Panc1 (cell line): ENCODE measurements around the gene RXYLT1. TPM values are rescaled to one million over a fixed set of nuclear protein-coding genes. Genes with fewer than 3 reads are reported as not detected.
"Not testable (repeated sequence)": the region's sequence is repeated elsewhere in the genome, so short reads cannot be mapped to it uniquely, and the experiment has no call there.

Source experiments
- ATAC-seq: fragments of 200-7000 bp; cut with Tn5 transposase; 2 replicates; pipeline ENCODE4 v1.9.1; 2020; ENCODE audit warnings: mild to moderate bottlenecking, moderate library complexity
- Bru-seq: library from RNA; stranded (reverse); fragments of 400-500 nt; gene quantifications from one replicate; lab custom pipeline; 2021; lab: Mats Ljungman, UMichigan
- BruChase-seq, 2 experiments: library from RNA; stranded (reverse); fragments of 400-500 nt; gene quantifications; one replicate each; lab custom pipeline; 2021; lab: Mats Ljungman, UMichigan
- BruUV-seq: library from RNA; stranded (reverse); fragments of 400-500 nt; replicated peaks from 2 replicates; lab custom pipeline; 2021; lab: Mats Ljungman, UMichigan
- CTCF ChIA-PET: fragments of 300-600 bp; sonication (Branson Sonifier 250); formaldehyde crosslinking; loops from one replicate; lab custom pipeline; 2022; ENCODE audit warnings: antibody characterized with exemption; lab: Charles Lee
- POLR2A ChIA-PET: fragments of 300-600 bp; sonication (Branson Sonifier 250); formaldehyde crosslinking; loops from one replicate; lab custom pipeline; 2022; ENCODE audit warnings: antibody characterized with exemption; lab: Charles Lee
- DNase-seq: peaks from one replicate; pipeline ENCODE4 v3.0.0-alpha.2; 2010; ENCODE audit warnings: low read depth, low spot score
- H3K27ac ChIP-seq: 2 replicates; pipeline ENCODE4 v1.5.1; 2011; ENCODE audit warnings: mild to moderate bottlenecking, low read length, inconsistent platforms
- H3K27me3 ChIP-seq: fragments of 200-500 bp; sonication (Bioruptor generic); 2 replicates; pipeline ENCODE4 v1.6.0; 2014; ENCODE audit warnings: low read length, inconsistent platforms; ENCODE audit not compliant: control insufficient read depth, insufficient read depth
- H3K36me3 ChIP-seq: fragments of 200-500 bp; sonication (Bioruptor generic); 2 replicates; pipeline ENCODE4 v1.5.1; 2014; ENCODE audit warnings: inconsistent platforms, mild to moderate bottlenecking, low read length, moderate library complexity; ENCODE audit not compliant: control insufficient read depth, insufficient read depth
- H3K4me1 ChIP-seq: 2 replicates; pipeline ENCODE4 v1.5.1; 2011; ENCODE audit warnings: inconsistent platforms, mild to moderate bottlenecking, low read length, moderate library complexity; ENCODE audit not compliant: control insufficient read depth, insufficient read depth
- H3K4me3 ChIP-seq, 2 experiments: 2 replicates each; pipeline ENCODE4 v1.5.1; 2011 to 2012; ENCODE audit warnings: low read depth in 2 of 2, low read length in 2 of 2, mild to moderate bottlenecking in 2 of 2, inconsistent platforms in 1 of 2, moderate library complexity in 1 of 2
- H3K9me3 ChIP-seq: fragments of 200-500 bp; sonication (Bioruptor generic); 2 replicates; pipeline ENCODE4 v1.5.1; 2014; ENCODE audit warnings: low read depth, mild to moderate bottlenecking, inconsistent platforms, low read length, moderate library complexity; ENCODE audit not compliant: control insufficient read depth, insufficient read depth
- CTCF ChIP-seq: fragments of 450-650 bp; IDR thresholded peaks from 2 replicates; pipeline ENCODE4 v1.5.1; 2017; ENCODE audit warnings: mild to moderate bottlenecking
- POLR2AphosphoS5 ChIP-seq: IDR thresholded peaks from 2 replicates; pipeline ENCODE4 v1.6.1; 2012; ENCODE audit warnings: mild to moderate bottlenecking, low read depth, low read length, moderate library complexity
- in situ Hi-C: cut with HindIII; loops from 2 replicates; pipeline ENCODE4 v1.10.0; 2016; ENCODE audit warnings: low sequenced_read_pairs, low pct_unique_long_range_greater_than_20kb
- intact Hi-C: fragments of 100-400 bp; cut with micrococcal nuclease; formaldehyde crosslinking; loops from one replicate; pipeline ENCODE4 v1.10.0; 2022; ENCODE audit not compliant: unreplicated experiment
- long read RNA-seq: library from polyadenylated mRNA; unstranded; transcript quantifications from one replicate; pipeline ENCODE4 v2.0.0, GENCODE V29; 2021; ENCODE audit not compliant: unreplicated experiment
- polyA plus RNA-seq: library from polyadenylated mRNA; unstranded; fragments of >200 nt; gene quantifications from one replicate; pipeline ENCODE4 v1.2.1, GENCODE V29; 2012; ENCODE audit warnings: missing spikeins; ENCODE audit not compliant: insufficient read length
- total RNA-seq: library from RNA; stranded (reverse); gene quantifications from one replicate; pipeline ENCODE4 v1.2.1, GENCODE V29; 2021; ENCODE audit not compliant: unreplicated experiment

RXYLT1 gene
- total RNA-seq (20.3 TPM), Bru-seq, nascent RNA (percentile 69 among the genes with signal in this experiment), BruChase-seq, experiment 1, labeled RNA remaining after a 2-hour chase (percentile 68 among the genes with signal in this experiment), BruChase-seq, experiment 2, labeled RNA remaining after a 6-hour chase (percentile 75 among the genes with signal in this experiment)
- 14.0 TPM for polyA plus RNA-seq
- long read RNA-seq, full-length matches to known transcripts, result 48 of 61 reads
- long read RNA-seq, partial matches to known transcripts, result 5 of 61 reads
- long read RNA-seq, other reads (novel, unspliced or antisense), result 8 of 61 reads

- intact Hi-C loops, result no loop called here
- Histone ChIP-seq H3K9me3 (no peaks in the 10 kb centered on the region), H3K4me1 (peaks cover 9% of the 10 kb centered on the region; the same call in 1 of the 2 replicates), H3K36me3 (peaks cover 9% of the 10 kb centered on the region), H3K27ac (peak within 1 kb of the TSS; percentile 96), H3K27me3 (peaks cover 2% of the 10 kb centered on the region; the same call in 1 of the 2 replicates), H3K4me3 (peak within 1 kb of the TSS; percentile 83 to 95)
- POLR2A ChIA-PET, result interaction anchor here (1.3 kb wide), 1 partner anchor 11 kb away, joined by 6 read pairs; no protein-coding TSS in a partner anchor
- peak; percentile 85 for TF ChIP-seq POLR2AphosphoS5
- no peak for TF ChIP-seq CTCF
- DNase-seq (no peak), ATAC-seq (peak; percentile 99)
- CTCF ChIA-PET, result no interaction called here
- no TSS peak for BruUV-seq
- in situ Hi-C loops, result no loop called here
Observed at GRCh38 chr12:63779498-63780481, at the start of gene RXYLT1. RXYLT1 (plus strand) TSS chr12:63779909; CDS start chr12:63779961, 52 bp downstream.

- BruUV-seq, H3K4me3 ChIP-seq, H3K9me3 ChIP-seq, H3K36me3 ChIP-seq, H3K27ac ChIP-seq, in situ Hi-C loops, ATAC-seq, POLR2A ChIA-PET, DNase-seq, CTCF ChIA-PET, H3K4me1 ChIP-seq, H3K27me3 ChIP-seq: not testable (repeated sequence)
- intact Hi-C loops, result loop anchor here (10.0 kb wide), 1 partner anchor 188 kb away; no protein-coding TSS in a partner anchor
Observed at GRCh38 chr12:63732779-63733178, 46.9 kb upstream of the RXYLT1 start.

GRCh38 chr12:63733585-63733984 lies 46.1 kb upstream of the RXYLT1 start:
- DNase-seq, H3K27ac ChIP-seq, H3K36me3 ChIP-seq, H3K27me3 ChIP-seq, H3K4me1 ChIP-seq, H3K4me3 ChIP-seq, ATAC-seq, CTCF ChIA-PET, BruUV-seq, POLR2A ChIA-PET, in situ Hi-C loops, H3K9me3 ChIP-seq: not testable (repeated sequence)
- intact Hi-C loops, result loop anchor here (10.0 kb wide), 1 partner anchor 189 kb away; no protein-coding TSS in a partner anchor

- H3K27me3 ChIP-seq, POLR2A ChIA-PET, BruUV-seq, H3K9me3 ChIP-seq, H3K4me1 ChIP-seq, H3K36me3 ChIP-seq, H3K27ac ChIP-seq, in situ Hi-C loops, CTCF ChIA-PET, intact Hi-C loops, H3K4me3 ChIP-seq, ATAC-seq, DNase-seq: not testable (repeated sequence)
Observed at GRCh38 chr12:63740551-63740950, 39.2 kb upstream of the RXYLT1 start.

GRCh38 chr12:63741431-63741830 lies 38.3 kb upstream of the RXYLT1 start:
- BruUV-seq, DNase-seq, intact Hi-C loops: not testable (repeated sequence)

GRCh38 chr12:63744110-63744509 lies 35.6 kb upstream of the RXYLT1 start:
- H3K27ac ChIP-seq, H3K4me1 ChIP-seq, BruUV-seq, in situ Hi-C loops, H3K4me3 ChIP-seq, H3K27me3 ChIP-seq, H3K36me3 ChIP-seq, POLR2A ChIA-PET, ATAC-seq, CTCF ChIA-PET, intact Hi-C loops, DNase-seq, H3K9me3 ChIP-seq: not testable (repeated sequence)

More at GRCh38 chr12:63741431-63741830, 38.3 kb upstream of the RXYLT1 start:
- H3K4me1 ChIP-seq, H3K36me3 ChIP-seq, ATAC-seq, POLR2A ChIA-PET, CTCF ChIA-PET, H3K27ac ChIP-seq, H3K4me3 ChIP-seq, in situ Hi-C loops, H3K27me3 ChIP-seq, H3K9me3 ChIP-seq: not testable (repeated sequence)
